HG02840 (cell line): ENCODE measurements around the gene TEX13D.
"Not testable (repeated sequence)": the region's sequence is repeated elsewhere in the genome, so short reads cannot be mapped to it uniquely, and the experiment has no call there.

Experiments used
- ATAC-seq: cut with Tn5 transposase; IDR thresholded peaks from one replicate; pipeline ENCODE4 v1.9.1; 2021; ENCODE audit warnings: mild to moderate bottlenecking, moderate library complexity, moderate number of reproducible peaks; ENCODE audit not compliant: unreplicated experiment, low FRiP score

The TEX13D gene

DNA sequence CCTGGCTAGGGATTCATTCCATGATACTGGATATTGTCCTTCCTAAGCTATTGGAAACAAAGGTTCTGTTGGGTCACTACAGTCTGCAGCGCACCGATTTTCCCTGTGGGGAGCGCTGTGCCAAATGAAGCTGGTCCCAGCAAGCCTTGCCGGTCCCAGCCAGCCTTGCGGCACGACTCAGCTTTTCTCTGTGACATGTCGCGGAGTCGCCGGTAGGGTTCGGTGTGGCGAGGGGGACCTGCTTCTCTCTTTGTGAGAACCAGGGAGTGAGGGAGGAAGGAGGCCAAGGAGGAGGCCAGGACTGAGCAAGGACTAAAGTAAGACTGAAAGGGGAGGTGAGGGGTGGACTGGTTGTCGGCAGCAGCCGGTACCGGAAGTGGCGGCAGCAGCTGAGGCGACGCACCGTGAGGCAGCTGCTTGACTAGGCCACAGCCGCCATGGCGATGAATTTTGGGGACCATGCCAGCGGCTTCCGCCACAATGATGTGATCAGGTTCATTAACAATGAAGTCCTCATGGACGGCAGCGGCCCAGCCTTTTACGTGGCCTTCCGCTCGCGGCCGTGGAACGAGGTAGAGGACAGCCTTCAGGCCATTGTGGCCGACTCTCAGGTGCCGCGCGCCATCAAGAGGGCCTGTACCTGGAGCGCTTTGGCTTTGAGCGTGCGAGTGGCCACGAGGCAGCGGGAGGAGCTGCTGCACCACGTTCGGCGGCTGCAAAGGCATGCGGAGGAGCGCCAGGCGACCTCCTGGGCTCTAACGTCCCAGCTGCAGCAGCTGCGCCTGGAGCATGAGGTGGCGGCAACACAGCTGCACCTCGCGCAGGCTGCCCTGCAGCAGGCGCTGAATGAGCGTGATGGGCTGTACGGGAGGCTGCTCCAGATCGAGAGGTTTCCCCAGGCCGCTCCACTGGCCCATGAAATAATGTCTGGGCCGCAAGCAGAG, at the start of gene TEX13D:
Gene TEX13D, plus strand, starts transcription at position 180 of the 944 bp plus-strand sequence. Its CDS starts 258 bp downstream, at position 438.
- ATAC-seq = no peak

DNA sequence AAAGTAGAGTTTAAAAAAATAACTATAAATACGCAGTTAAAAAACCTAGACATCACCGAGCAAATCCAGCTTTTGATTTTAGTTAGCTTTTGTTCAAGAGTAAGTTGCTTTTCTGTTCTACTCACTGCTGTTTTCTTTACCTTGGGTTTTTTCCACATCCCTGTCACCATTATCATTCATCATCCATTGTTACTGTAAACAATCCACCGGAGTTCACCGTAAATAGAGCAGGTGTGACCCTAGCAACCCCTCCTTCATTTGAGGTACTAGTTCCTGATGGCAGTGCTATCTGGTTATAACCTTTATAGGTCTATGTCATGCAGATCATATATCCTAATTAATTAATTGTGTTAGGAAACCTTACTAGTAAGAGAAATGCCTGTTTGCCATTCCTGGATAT, 43.0 kb upstream of the TEX13D start:
- ATAC-seq = no peak

DNA sequence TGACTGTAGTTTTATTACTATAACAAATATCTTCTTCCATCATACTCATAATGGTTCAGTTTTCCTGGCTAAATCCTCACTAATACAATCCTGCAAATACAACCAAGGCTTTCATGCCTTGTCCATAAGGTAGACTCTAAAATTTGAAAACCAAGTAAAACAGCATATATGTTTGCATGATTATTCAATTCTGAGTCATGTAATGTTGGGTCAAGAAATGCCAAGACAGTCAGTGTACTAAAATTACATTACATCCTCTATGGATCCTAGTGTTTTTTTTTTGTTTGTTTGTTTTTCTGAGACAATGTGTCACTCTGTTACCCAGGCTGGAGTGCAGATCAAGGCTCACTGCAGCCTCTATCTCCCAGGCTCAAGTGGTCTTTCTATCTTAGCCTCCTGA, 38.6 kb upstream of the TEX13D start:
- no peak for ATAC-seq

DNA sequence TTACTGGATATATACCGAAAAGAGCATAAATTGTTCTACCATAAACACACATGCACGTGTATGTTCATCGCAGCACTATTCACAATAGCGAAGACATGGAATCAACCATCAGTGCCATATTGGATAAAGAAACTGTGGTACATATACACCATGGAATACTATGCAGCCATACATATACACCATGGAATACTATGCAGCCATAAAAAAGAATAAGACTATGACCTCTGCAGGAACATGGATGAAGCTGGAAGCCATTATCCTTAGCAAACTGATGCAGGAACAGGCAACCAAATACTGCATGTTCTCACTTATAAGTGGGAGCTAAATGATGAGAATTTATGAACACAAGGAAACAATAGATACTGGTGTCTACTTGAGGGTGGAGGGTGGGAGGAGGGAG, 33.1 kb upstream of the TEX13D start:
- ATAC-seq = not testable (repeated sequence)

DNA sequence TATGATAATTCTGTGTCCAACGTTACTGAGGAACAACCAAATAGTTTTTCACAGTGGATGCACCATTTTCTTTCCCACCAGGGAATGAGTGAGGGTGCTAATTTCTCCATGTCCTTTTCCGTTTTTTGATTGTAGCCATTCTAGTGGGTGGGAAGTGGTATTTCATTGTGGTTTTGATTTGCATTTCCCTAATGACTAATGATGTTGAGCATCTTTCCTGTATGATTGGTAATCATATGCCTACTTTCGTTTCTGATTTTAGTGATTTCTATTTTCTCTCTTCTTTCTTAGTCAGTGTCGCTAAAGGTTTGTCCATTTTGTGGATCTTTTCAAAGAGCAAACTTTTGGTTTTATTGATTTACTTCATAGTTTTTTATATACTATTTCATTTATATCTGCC, 32.1 kb upstream of the TEX13D start:
- no peak for ATAC-seq

DNA sequence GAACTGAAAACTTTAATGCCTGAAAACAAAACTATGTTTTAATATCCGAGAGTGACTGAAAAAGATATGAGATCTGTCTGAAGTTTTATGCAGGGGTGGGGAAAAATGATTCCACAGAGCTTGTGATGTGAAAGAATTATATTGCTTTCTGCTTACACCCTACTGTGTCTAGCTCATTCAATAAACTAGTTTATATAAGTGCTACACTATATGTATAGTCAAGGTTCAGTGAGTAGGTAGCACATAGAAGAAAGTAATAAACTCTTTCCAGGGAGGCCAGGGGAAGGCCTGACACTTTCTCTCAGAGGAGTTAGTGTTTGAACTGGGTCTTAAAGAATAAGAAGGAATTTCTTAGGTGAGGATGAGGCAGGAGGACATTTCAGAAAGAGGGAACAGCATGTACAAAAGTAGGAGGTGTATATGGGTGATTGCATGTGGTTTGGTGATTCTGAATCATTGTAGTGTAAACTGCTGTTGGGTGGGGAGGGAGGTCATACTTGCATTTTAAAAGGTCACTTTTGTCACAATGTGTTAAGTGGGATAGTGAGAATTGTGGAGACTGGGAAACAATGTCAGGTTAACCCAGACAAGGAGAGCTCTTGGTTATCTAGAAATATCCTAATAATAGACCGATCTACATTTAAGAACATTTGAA, 25.1 kb upstream of the TEX13D start:
- no peak for ATAC-seq

DNA sequence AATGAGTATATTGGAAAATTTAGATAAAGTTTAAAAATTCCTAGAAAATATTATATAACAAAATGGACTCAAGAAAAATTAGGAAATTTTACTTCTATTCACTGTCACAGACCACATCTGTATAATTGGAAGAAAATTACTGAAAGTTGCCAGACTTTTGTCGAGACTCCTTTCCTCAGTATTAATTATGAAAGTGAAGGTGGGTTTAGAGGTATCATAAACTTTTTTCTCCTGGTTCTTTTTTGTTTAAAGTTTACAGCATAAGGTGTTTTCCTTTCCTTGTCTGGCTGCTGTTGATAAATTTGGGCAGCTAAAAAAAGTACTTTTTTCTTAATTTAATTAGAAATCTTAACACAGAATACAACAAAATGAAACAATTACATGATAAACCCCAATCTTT, 6.7 kb upstream of the TEX13D start:
- no peak for ATAC-seq

DNA sequence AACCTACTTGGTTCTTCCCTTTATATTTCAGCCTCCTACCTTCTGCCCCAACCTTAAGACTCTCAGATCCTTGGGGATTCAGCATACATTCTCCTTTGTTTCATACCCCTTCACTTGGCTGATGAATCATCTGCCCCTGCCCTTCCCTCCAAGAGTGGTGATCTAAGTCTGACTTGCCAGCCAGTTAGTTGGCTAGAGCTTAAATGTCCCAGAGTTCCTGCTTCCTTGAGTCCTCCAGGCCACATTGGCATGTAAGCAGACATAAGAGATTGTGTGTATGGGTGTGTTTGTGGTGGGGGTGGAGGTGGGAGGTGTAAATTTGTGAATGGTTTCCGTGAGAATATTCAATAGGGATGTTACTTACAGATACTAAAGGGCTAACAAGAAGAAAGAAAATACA, 3.7 kb upstream of the TEX13D start:
- ATAC-seq = no peak

DNA sequence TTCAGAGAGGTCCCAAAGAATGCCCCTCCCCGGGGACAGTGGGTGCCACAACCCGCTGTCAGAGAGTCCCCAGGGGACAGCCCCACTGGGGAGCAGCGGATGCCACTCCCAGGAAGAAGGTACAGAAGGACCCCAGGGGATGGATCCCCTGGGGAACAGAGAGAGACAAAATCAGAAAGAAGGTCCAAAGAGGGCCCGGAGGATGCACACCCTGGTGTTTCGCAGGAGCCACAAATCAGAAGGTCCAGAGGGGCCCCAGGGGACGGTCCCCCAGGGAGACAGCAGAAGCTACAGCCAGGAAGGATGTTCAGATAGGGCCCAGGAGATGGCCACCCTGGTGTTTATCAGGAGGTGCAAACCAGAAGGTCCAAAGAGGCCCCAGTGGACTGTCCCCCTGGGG, 1.4 kb downstream of the TEX13D start:
- no peak for ATAC-seq

DNA sequence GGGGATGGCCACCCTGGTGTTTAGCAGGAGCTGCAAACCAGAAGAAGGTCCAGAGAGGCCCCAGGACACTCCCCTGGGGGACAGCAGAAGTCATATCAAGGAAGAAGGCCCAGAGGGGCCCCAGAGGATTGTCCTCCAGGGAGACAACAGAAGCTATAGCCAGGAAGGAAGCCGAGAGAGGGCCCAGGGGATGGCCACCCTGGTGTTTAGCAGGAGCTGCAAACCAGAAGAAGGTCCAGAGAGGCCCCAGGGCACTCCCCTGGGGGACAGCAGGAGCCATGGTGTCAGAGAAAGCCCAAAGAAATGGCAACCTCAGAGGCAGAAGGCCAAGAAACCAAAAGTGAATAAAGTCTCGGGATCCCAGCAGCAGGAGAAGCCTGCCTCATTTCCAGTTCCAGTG, 2.1 kb downstream of the TEX13D start:
- not testable (repeated sequence) for ATAC-seq

DNA sequence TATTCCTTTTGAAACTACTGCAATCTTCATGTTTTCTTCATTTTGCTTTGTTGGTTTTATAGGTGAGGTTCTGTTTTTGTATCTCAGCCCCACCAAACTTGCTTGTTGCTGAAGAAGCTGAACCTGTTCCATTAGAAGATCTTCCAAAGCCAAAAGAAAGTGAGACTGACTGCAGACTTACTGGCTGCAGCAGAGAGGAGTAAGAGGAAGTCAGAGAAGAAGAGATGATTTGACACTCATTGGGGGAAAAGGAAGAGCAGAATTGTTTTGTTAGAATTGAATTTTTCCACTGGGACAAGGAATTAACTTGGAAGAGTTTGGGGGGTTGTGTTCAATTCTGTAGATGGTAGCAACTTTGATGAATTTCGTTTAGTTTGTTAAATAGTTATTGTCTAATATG, 3.1 kb downstream of the TEX13D start:
- no peak for ATAC-seq

DNA sequence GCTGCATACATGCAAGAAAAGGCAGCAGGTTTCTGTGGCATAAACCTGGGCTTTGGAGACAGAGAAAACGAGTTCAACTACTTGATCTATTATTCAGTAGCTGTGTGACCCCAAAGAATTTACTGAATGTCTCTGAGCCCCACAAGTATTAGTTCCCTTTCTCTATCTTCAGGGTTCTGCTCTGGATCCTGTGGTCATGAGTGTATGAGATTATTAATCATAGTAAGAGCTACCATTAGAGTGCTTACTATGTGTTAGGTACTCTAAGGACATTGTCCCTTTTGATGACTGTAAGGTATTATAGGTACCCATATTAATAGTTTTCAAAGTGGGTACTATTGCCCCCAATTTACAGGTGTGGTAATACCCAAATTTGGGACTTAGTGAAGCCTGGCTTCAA, 5.5 kb downstream of the TEX13D start:
- no peak for ATAC-seq

DNA sequence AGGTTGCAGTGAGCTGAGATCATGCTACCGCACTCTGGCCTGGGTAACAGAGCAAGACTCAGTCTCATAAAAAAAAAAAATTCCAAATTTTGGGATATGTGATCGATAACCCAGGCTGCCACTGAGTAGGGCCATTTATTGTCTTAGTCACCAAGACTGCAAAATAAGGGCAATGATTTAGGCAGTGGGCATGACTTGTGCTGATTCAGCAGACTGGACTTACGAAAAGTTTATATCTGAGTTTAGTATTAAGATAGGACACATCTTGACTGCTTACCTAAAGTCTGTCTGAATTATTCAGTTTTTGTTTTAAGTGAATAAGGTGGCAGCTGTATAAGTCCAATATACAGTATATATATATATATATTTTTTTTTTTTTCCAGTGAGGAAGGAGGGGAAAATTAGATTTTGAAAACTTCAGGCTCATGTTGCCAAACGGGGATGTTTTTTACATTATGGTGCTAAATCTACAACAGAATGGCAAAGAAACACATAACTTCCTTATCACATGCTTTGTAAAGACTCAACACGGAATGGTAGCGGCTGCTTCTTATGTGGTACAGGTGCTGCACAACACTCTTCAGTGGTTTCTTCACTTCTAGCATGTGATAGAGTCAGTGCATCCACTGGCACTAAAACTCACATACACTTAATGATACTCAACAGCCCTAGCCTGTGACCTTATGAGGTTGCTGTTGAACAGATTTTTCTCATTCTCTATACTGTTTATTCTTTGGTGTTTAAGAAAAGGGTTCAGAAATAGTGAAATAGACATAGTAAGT, 6.5 kb downstream of the TEX13D start:
- no peak for ATAC-seq

DNA sequence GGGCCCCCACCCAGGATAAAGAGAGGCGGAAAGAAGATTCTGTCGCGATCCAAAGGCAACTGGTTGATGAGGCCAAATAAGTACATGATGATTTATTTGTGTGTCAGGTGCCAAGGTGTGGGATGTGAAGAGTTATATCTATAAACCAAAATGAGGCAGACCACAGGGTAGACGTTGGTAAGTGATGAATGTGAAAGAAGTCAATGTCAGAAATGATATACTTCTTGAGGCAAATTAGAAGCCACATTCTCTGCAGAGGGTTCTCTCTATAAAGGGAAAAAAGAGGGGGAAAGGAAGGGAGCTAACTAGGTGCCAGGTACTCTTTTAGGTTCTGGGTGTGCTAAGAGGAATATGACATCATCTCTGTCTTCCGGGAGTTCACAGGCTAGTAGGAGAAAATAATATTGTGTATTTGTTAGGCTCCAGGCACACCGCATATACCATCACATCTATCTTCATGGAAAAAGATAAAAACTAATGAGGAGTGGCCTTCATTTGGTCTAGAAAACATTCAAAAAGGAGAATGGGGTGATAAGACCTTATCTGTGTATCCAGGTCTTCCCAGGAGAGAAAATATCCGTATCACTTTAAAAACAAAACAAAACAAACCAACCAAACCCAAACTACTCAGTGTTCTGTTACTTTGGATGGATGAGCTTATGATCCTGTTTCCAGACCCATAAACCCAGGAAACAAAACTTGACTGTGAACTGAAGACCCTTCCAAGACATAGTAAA, 9.1 kb downstream of the TEX13D start:
- no peak for ATAC-seq

DNA sequence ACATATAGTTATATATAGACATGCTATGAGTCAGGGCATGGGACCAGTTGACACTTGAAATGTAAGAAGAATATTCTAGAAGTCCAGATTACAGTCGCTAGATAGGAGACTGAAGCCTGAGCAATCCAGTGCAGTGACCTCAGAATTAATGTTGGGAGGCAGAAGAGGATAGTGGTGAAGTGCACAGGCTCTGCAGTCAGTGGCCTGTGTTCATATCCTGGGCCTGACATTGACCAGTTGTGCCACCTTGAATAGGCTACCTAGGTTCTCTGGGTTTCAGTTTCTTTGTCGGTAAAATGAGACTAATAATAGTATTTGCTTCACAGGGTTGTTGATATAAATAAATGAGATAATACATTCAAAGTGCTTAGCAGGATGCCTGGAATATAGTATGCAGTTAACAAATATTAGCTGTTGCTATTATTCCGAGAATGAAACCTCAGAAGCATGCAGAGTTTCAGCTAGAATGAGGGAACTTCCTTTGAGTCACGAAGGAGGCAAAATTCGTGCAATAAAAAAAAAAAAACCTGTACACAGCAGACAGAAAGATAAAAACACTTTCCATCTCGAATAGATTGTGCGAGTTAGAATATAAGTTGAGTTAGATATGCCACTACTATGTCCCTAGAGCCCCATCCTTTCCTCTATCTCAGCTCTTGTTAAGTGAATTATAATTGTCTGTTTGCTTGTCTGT, 9.9 kb downstream of the TEX13D start:
- no peak for ATAC-seq

DNA sequence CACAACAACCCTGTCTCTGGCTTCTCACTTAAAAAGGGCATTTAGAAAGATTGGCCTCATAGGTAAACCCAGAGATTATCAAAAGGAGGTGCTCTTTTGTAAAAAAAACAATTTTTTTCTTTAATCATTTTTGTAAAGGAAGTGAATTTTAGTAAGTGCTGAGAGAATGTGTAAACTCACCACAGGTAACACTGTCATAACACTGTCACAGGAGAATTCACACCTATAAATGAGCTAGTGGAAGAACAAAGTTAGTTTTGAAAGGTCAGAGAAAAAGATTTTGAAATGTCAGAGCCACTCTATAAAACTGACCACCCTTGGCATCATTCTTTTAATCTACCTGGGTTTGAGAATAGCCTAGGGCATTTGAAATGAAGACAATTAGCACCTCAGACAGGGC, 10.6 kb downstream of the TEX13D start:
- no peak for ATAC-seq

DNA sequence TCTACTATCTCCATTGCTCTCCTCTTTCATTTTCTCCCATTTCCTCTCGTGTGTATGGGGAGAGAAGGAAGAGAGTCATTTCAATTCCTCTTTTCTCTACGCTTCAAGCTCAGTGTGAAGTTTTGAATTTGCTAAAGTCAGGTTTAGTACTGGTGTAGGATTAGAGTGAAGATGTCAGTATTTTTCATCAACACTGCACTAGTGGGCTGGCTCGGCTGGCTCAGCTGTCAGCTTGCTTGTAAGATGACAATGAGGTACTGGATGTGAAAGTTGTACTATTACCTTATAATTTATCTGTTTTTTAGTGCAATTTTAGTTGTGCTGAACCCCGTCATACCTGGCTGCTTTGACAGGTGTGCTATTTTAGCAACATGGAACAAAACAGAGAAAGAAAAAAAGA, 11.8 kb downstream of the TEX13D start:
- no peak for ATAC-seq

DNA sequence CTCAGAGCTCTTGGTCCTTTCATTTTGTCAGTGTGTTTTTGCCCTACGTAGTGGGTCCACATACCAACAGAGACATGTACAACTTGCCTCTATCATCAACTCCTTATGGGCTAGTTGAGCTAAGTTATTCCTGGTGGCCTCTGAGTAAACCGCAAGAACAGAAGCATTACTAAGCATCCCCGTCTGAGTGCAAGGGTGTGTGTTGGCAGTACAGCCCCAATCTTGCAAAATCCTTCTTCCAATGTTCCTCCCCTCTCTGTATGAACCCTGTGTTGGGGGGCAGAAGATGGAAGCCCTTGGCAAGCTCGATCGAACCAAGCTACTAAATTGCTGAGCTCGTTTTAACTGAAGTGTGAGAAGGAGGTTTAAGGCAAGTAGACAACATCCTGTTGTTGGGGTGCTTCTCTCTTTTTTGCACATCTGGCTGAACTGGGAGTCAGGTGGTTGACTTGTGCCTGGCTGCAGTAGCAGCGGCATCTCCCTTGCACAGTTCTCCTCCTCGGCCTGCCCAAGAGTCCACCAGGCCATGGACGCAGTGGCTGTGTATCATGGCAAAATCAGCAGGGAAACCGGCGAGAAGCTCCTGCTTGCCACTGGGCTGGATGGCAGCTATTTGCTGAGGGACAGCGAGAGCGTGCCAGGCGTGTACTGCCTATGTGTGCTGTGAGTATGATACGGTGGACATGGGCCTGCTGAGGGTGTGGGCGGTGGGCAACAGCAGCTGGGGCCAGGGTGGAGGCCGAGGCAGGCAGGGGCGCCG, 13.8 kb downstream of the TEX13D start, which contains the start of gene SH2D1A:
Gene SH2D1A, plus strand, starts transcription at position 447 of the 760 bp plus-strand sequence. Its CDS starts 80 bp downstream, at position 527.
- ATAC-seq = no peak

DNA sequence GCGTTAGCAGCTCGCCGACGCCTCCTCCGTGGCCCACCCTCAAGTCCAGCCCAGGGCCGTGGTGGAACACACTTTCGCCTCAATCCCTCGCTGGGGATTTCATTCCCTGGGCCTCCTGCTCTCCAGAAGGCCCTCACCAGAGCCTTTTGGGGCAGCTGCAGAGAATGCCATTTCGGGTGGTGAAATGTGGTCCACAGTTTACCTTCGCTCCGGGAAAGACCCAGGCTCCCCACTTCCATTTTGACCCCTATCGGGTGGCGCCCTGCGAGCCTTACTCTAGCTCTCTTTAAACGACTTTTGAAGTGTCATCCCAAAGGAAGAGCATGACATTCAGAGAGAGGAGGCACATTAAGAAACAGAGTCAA, 14.4 kb downstream of the TEX13D start:
- no peak for ATAC-seq
